OCI-LY7 (cell line): ENCODE measurements around the gene TTC19.

Experiments
- CTCF ChIP-seq: fragments of 200-600 bp; sonication (generic); conservative IDR thresholded peaks from 2 replicates; pipeline ENCODE4 v1.5.1; 2014; ENCODE audit warnings: mild to moderate bottlenecking, antibody characterized with exemption, low read length, moderate library complexity, mixed read lengths
- EZH2phosphoT487 ChIP-seq: fragments of 200-600 bp; sonication (generic); IDR thresholded peaks from 2 replicates; pipeline ENCODE4 v1.6.1; 2018; ENCODE audit warnings: low read depth, borderline replicate concordance, mild to moderate bottlenecking, mixed run types, antibody characterized with exemption, low read length, moderate library complexity, mixed read lengths

- TF ChIP-seq CTCF (no peak), EZH2phosphoT487 (no peak)
These were observed 74.2 kb downstream of the TTC19 start for GRCh38 chr17:16073845-16074244.
